GM23338 (cell line): Measurements from ENCODE around the gene ZNF280C. TPM values are rescaled to one million over a fixed set of nuclear protein-coding genes. Genes with fewer than 3 reads are reported as not detected.

ENCODE experiments used
- ATAC-seq: fragments of 200-7000 bp; cut with Tn5 transposase; 3 replicates; pipeline ENCODE4 v1.9.1; 2020
- DNase-seq: peaks from one replicate; pipeline ENCODE4 v3.0.0-alpha.2; 2015; ENCODE audit warnings: low spot score
- H2AFZ ChIP-seq: fragments of 200-600 bp; sonication (generic); 2 replicates; pipeline ENCODE4 v1.8.0; 2016; ENCODE audit warnings: antibody characterized with exemption, mild to moderate bottlenecking, moderate library complexity
- H3F3A ChIP-seq: fragments of 200-600 bp; sonication (generic); replicated peaks from 2 replicates; pipeline ENCODE4 v1.8.0; 2017; ENCODE audit warnings: antibody characterized with exemption, mixed run types, low read depth
- H3K27ac ChIP-seq: fragments of 200-600 bp; sonication (generic); 2 replicates; pipeline ENCODE4 v1.6.1; 2016; ENCODE audit warnings: low read depth
- H3K27me3 ChIP-seq: fragments of 200-600 bp; sonication (generic); 2 replicates; pipeline ENCODE4 v1.8.0; 2016; ENCODE audit warnings: mild to moderate bottlenecking, mixed run types, moderate library complexity; ENCODE audit not compliant: insufficient read depth
- H3K36me3 ChIP-seq: fragments of 200-600 bp; sonication (generic); 2 replicates; pipeline ENCODE4 v1.8.0; 2016; ENCODE audit warnings: mild to moderate bottlenecking; ENCODE audit not compliant: insufficient read depth
- H3K4me1 ChIP-seq: fragments of 200-600 bp; sonication (generic); 2 replicates; pipeline ENCODE4 v1.8.0; 2016; ENCODE audit warnings: mild to moderate bottlenecking, moderate library complexity; ENCODE audit not compliant: insufficient read depth
- H3K4me2 ChIP-seq: fragments of 200-600 bp; sonication (generic); 2 replicates; pipeline ENCODE4 v1.7.1; 2017; ENCODE audit warnings: mixed run types
- H3K4me3 ChIP-seq: fragments of 200-600 bp; sonication (generic); 2 replicates; pipeline ENCODE4 v1.6.1; 2016; ENCODE audit warnings: mixed run types
- H3K79me2 ChIP-seq: fragments of 200-600 bp; sonication (generic); replicated peaks from 2 replicates; pipeline ENCODE4 v1.8.0; 2017; ENCODE audit warnings: mild to moderate bottlenecking; ENCODE audit not compliant: insufficient read depth
- H3K9me2 ChIP-seq: fragments of 200-600 bp; sonication (generic); 2 replicates; pipeline ENCODE4 v1.8.0; 2017; ENCODE audit not compliant: insufficient read depth
- H4K20me1 ChIP-seq: fragments of 200-600 bp; sonication (generic); replicated peaks from 2 replicates; pipeline ENCODE4 v1.8.0; 2017; ENCODE audit warnings: mild to moderate bottlenecking; ENCODE audit not compliant: insufficient read depth
- H3K27ac Mint-ChIP-seq: 2 replicates; pipeline ENCODE4 v1.8.0; 2020; ENCODE audit warnings: inconsistent platforms, mild to moderate bottlenecking, moderate library complexity, mixed read lengths
- H3K27me3 Mint-ChIP-seq: 3 replicates; pipeline ENCODE4 v1.8.0; 2022; ENCODE audit warnings: low read depth, mild to moderate bottlenecking, moderate library complexity, mixed read lengths, inconsistent platforms; ENCODE audit not compliant: insufficient read depth, poor library complexity
- H3K36me3 Mint-ChIP-seq: 3 replicates; pipeline ENCODE4 v1.8.0; 2021; ENCODE audit warnings: low read depth, mild to moderate bottlenecking, inconsistent platforms, moderate library complexity, mixed read lengths
- H3K4me1 Mint-ChIP-seq: 3 replicates; pipeline ENCODE4 v1.8.0; 2020; ENCODE audit warnings: mild to moderate bottlenecking, inconsistent platforms, mixed read lengths
- H3K4me3 Mint-ChIP-seq: 3 replicates; pipeline ENCODE4 v1.8.0; 2021; ENCODE audit warnings: moderate library complexity, mild to moderate bottlenecking, inconsistent platforms, mixed read lengths
- H3K9me3 Mint-ChIP-seq: 3 replicates; pipeline ENCODE4 v1.8.0; 2020; ENCODE audit warnings: moderate library complexity, mild to moderate bottlenecking, inconsistent platforms, mixed read lengths
- CREB1 ChIP-seq: fragments of 250-450 bp; sonication (Bioruptor Pico); IDR thresholded peaks from 2 replicates; pipeline ENCODE4 v1.5.0; 2020; ENCODE audit warnings: low read depth, mild to moderate bottlenecking, moderate library complexity
- EZH2 ChIP-seq: fragments of 200-600 bp; sonication (generic); IDR thresholded peaks from one replicate; pipeline ENCODE4 v1.8.0; 2017; ENCODE audit warnings: antibody characterized with exemption, mild to moderate bottlenecking, low read depth; ENCODE audit not compliant: unreplicated experiment
- EZH2phosphoT487 ChIP-seq: fragments of 200-600 bp; sonication (generic); IDR thresholded peaks from one replicate; pipeline ENCODE4 v1.8.1; 2018; ENCODE audit warnings: antibody characterized with exemption; ENCODE audit not compliant: unreplicated experiment
- JUNB ChIP-seq: IDR thresholded peaks from one replicate; pipeline ENCODE4 v1.6.1; 2016; ENCODE audit warnings: antibody characterized with exemption; ENCODE audit not compliant: unreplicated experiment
- NANOG ChIP-seq: IDR thresholded peaks from 2 replicates; pipeline ENCODE4 v1.6.1; 2016; ENCODE audit warnings: antibody characterized with exemption, borderline replicate concordance
- POLR2AphosphoS5 ChIP-seq: IDR thresholded peaks from 2 replicates; pipeline ENCODE4 v1.6.1; 2016; ENCODE audit warnings: antibody characterized with exemption, low read depth
- STAT1 ChIP-seq: IDR thresholded peaks from one replicate; pipeline ENCODE4 v1.6.1; 2016; ENCODE audit warnings: antibody characterized with exemption; ENCODE audit not compliant: unreplicated experiment
- ZNF114 ChIP-seq: fragments of 250-450 bp; sonication (Bioruptor Pico); IDR thresholded peaks from 2 replicates; pipeline ENCODE4 v1.5.0; 2020; ENCODE audit warnings: mild to moderate bottlenecking, moderate library complexity
- ZNF331 ChIP-seq: fragments of 250-450 bp; sonication (Bioruptor Pico); IDR thresholded peaks from 2 replicates; pipeline ENCODE4 v1.5.0; 2020; ENCODE audit warnings: low read depth, mild to moderate bottlenecking, moderate library complexity
- polyA plus RNA-seq: library from polyadenylated mRNA; unstranded; fragments of >200 nt; fragmentation: Nextera tagmentation; extraction: Ambion mirVana; gene quantifications from 2 replicates; pipeline ENCODE4 v1.2.1, GENCODE V29; 2016
- total RNA-seq: library from RNA; depleted of rRNA; stranded (reverse); fragments of >200 nt; shearing (Covaris generic); gene quantifications from 2 replicates; pipeline ENCODE4 v1.2.3, GENCODE V29; 2014
- TF ChIP-seq, protein P1 (sequence below): fragments of 250-450 bp; sonication (Bioruptor Pico); IDR thresholded peaks from 2 replicates; pipeline ENCODE4 v1.5.0; 2020; ENCODE audit warnings: mild to moderate bottlenecking, moderate library complexity
- TF ChIP-seq, protein P2 (sequence below): IDR thresholded peaks from one replicate; pipeline ENCODE4 v1.6.1; 2018; ENCODE audit warnings: antibody characterized with exemption; ENCODE audit not compliant: unreplicated experiment
- TF ChIP-seq, protein P3 (sequence below): IDR thresholded peaks from 2 replicates; pipeline ENCODE4 v1.6.1; 2016; ENCODE audit warnings: antibody characterized with exemption

Gene ZNF280C
- total and polyA plus RNA-seq, 2 experiments from 2014 or later: 7.9 to 14.4 TPM

DNA sequence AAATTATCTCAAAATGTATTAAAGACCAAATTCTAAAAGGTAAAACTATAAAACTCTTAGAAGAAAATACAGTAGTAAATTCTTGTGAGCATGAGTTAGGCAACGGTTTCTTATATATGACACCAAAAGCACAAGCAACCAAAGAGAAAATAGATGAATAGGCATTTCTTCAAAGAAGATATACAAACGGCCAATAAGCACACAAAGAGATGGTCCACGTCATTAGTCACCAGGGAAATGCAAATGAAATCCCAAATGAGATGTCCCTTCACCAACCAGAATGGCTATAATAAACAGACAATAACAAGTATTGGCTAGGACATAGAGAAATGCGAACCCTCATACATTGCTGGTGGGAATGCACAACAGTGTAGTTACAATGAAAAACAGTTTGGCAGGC lies 52.4 kb downstream of the ZNF280C start (continued):
- TF ChIP-seq, protein P1, sequence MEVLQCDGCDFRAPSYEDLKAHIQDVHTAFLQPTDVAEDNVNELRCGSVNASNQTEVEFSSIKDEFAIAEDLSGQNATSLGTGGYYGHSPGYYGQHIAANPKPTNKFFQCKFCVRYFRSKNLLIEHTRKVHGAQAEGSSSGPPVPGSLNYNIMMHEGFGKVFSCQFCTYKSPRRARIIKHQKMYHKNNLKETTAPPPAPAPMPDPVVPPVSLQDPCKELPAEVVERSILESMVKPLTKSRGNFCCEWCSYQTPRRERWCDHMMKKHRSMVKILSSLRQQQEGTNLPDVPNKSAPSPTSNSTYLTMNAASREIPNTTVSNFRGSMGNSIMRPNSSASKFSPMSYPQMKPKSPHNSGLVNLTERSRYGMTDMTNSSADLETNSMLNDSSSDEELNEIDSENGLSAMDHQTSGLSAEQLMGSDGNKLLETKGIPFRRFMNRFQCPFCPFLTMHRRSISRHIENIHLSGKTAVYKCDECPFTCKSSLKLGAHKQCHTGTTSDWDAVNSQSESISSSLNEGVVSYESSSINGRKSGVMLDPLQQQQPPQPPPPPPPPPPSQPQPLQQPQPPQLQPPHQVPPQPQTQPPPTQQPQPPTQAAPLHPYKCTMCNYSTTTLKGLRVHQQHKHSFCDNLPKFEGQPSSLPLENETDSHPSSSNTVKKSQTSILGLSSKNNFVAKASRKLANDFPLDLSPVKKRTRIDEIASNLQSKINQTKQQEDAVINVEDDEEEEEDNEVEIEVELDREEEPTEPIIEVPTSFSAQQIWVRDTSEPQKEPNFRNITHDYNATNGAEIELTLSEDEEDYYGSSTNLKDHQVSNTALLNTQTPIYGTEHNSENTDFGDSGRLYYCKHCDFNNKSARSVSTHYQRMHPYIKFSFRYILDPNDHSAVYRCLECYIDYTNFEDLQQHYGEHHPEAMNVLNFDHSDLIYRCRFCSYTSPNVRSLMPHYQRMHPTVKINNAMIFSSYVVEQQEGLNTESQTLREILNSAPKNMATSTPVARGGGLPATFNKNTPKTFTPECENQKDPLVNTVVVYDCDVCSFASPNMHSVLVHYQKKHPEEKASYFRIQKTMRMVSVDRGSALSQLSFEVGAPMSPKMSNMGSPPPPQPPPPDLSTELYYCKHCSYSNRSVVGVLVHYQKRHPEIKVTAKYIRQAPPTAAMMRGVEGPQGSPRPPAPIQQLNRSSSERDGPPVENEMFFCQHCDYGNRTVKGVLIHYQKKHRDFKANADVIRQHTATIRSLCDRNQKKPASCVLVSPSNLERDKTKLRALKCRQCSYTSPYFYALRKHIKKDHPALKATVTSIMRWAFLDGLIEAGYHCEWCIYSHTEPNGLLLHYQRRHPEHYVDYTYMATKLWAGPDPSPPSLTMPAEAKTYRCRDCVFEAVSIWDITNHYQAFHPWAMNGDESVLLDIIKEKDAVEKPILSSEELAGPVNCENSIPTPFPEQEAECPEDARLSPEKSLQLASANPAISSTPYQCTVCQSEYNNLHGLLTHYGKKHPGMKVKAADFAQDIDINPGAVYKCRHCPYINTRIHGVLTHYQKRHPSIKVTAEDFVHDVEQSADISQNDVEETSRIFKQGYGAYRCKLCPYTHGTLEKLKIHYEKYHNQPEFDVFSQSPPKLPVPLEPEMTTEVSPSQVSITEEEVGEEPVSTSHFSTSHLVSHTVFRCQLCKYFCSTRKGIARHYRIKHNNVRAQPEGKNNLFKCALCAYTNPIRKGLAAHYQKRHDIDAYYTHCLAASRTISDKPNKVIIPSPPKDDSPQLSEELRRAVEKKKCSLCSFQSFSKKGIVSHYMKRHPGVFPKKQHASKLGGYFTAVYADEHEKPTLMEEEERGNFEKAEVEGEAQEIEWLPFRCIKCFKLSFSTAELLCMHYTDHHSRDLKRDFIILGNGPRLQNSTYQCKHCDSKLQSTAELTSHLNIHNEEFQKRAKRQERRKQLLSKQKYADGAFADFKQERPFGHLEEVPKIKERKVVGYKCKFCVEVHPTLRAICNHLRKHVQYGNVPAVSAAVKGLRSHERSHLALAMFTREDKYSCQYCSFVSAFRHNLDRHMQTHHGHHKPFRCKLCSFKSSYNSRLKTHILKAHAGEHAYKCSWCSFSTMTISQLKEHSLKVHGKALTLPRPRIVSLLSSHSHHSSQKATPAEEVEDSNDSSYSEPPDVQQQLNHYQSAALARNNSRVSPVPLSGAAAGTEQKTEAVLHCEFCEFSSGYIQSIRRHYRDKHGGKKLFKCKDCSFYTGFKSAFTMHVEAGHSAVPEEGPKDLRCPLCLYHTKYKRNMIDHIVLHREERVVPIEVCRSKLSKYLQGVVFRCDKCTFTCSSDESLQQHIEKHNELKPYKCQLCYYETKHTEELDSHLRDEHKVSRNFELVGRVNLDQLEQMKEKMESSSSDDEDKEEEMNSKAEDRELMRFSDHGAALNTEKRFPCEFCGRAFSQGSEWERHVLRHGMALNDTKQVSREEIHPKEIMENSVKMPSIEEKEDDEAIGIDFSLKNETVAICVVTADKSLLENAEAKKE: no peak
- TF ChIP-seq ZNF114 (CRISPR knock-in tag) (no peak), NANOG (no peak), STAT1 (no peak), JUNB (no peak), ZNF331 (CRISPR knock-in tag) (no peak)
- TF ChIP-seq, protein P2, sequence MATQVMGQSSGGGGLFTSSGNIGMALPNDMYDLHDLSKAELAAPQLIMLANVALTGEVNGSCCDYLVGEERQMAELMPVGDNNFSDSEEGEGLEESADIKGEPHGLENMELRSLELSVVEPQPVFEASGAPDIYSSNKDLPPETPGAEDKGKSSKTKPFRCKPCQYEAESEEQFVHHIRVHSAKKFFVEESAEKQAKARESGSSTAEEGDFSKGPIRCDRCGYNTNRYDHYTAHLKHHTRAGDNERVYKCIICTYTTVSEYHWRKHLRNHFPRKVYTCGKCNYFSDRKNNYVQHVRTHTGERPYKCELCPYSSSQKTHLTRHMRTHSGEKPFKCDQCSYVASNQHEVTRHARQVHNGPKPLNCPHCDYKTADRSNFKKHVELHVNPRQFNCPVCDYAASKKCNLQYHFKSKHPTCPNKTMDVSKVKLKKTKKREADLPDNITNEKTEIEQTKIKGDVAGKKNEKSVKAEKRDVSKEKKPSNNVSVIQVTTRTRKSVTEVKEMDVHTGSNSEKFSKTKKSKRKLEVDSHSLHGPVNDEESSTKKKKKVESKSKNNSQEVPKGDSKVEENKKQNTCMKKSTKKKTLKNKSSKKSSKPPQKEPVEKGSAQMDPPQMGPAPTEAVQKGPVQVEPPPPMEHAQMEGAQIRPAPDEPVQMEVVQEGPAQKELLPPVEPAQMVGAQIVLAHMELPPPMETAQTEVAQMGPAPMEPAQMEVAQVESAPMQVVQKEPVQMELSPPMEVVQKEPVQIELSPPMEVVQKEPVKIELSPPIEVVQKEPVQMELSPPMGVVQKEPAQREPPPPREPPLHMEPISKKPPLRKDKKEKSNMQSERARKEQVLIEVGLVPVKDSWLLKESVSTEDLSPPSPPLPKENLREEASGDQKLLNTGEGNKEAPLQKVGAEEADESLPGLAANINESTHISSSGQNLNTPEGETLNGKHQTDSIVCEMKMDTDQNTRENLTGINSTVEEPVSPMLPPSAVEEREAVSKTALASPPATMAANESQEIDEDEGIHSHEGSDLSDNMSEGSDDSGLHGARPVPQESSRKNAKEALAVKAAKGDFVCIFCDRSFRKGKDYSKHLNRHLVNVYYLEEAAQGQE: no peak

- Histone ChIP-seq H3K27me3 (no peaks in the 10 kb centered on the region), H3K4me3 (no peak overlapping the region), H3K9me2 (no peaks in the 10 kb centered on the region), H3F3A (no peaks in the 10 kb centered on the region), H4K20me1 (no peaks in the 10 kb centered on the region), H3K4me1 (no peaks in the 10 kb centered on the region), H3K4me2 (no peak overlapping the region), H2AFZ (no peak overlapping the region), H3K79me2 (no peaks in the 10 kb centered on the region), H3K36me3 (peaks cover 17% of the 10 kb centered on the region; the same call in 1 of the 2 replicates), H3K27ac (no peak overlapping the region)
- Mint-ChIP-seq H3K36me3 (peaks cover 56% of the 10 kb centered on the region), H3K4me3 (no peak overlapping the region), H3K9me3 (no peaks in the 10 kb centered on the region), H3K27me3 (no peaks in the 10 kb centered on the region), H3K4me1 (no peaks in the 10 kb centered on the region), H3K27ac (no peak overlapping the region)
- DNase-seq: no peak
- no peak for ATAC-seq
- no peak for TF ChIP-seq STAT1
- TF ChIP-seq, protein P3, sequence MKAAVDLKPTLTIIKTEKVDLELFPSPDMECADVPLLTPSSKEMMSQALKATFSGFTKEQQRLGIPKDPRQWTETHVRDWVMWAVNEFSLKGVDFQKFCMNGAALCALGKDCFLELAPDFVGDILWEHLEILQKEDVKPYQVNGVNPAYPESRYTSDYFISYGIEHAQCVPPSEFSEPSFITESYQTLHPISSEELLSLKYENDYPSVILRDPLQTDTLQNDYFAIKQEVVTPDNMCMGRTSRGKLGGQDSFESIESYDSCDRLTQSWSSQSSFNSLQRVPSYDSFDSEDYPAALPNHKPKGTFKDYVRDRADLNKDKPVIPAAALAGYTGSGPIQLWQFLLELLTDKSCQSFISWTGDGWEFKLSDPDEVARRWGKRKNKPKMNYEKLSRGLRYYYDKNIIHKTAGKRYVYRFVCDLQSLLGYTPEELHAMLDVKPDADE: no peak
- no peak for TF ChIP-seq CREB1 (CRISPR knock-in tag)
- TF ChIP-seq EZH2phosphoT487: no peak
- no peak for TF ChIP-seq ZNF114 (CRISPR knock-in tag)
- TF ChIP-seq POLR2AphosphoS5: no peak
- no peak for TF ChIP-seq EZH2
Measured at GRCh38 chrX:130213376-130213775, 55.3 kb downstream of the ZNF280C start.
